Right lobe of liver (tissue), 6 donors: Measurements from ENCODE around the gene THOC7. TPM values are rescaled to one million over a fixed set of nuclear protein-coding genes. Genes with fewer than 3 reads are reported as not detected.

Experiments
- ATAC-seq, 4 donors: fragments of 200-7000 bp; cut with Tn5 transposase; one replicate each; pipeline ENCODE4 v1.9.1; 2020; ENCODE audit warnings: mild to moderate bottlenecking in 4 of 4, moderate library complexity in 4 of 4
- DNase-seq, 3 donors: peaks; one replicate each; pipeline ENCODE4 v3.0.0-alpha.2; 2020
- H3K27ac ChIP-seq, 3 donors: fragments of 200-600 bp; one replicate each; pipeline ENCODE4 v1.8.0; 2022
- H3K27me3 ChIP-seq, 2 donors: fragments of 200-600 bp; one replicate each; pipeline ENCODE4 v1.8.0; 2022
- H3K36me3 ChIP-seq, 4 donors: fragments of 200-600 bp; sonication (generic) in 1 of 4; one replicate each; pipeline versions ENCODE4 v1.5.1 to v1.8.0; 2017 to 2022; ENCODE audit warnings: control low read depth in 1 of 4
- H3K4me1 ChIP-seq, 4 donors: fragments of 200-600 bp; sonication (generic) in 1 of 4; one replicate each; pipeline versions ENCODE4 v1.5.1 to v1.8.0; 2017 to 2022; ENCODE audit warnings: control low read depth in 1 of 4
- H3K4me3 ChIP-seq, 3 donors: fragments of 200-600 bp; one replicate each; pipeline ENCODE4 v1.8.0; 2022
- H3K9me3 ChIP-seq, 4 donors: fragments of 200-600 bp; sonication (generic) in 1 of 4; one replicate each; pipeline versions ENCODE4 v1.5.1 to v1.8.0; 2017 to 2022; ENCODE audit warnings: control low read depth in 1 of 4
- POLR2A ChIP-seq: fragments of 450-650 bp; IDR thresholded peaks from one replicate; pipeline ENCODE4 v1.6.1; 2017; ENCODE audit warnings: antibody characterized with exemption, mild to moderate bottlenecking
- WGBS: methylation state at CpG from one replicate; pipeline ENCODE4 v1.1.6; 2018; ENCODE audit warnings: low coverage, low lambda C conversion rate; ENCODE audit not compliant: insufficient coverage; ENCODE audit errors: missing lambda C conversion rate; 5-methylcytosine and 5-hydroxymethylcytosine counted together
- intact Hi-C, 2 donors: fragments of 100-400 bp; cut with DNase I; formaldehyde crosslinking; loops; one replicate each; pipeline versions ENCODE4 v1.11.2 to v1.14.1; 2022
- long read RNA-seq: library from polyadenylated mRNA; unstranded; transcript quantifications from one replicate; pipeline ENCODE4 v2.0.0, GENCODE V29; 2019
- total RNA-seq, 6 experiments: library from RNA; depleted of rRNA in 2 of 6; stranded (reverse); fragments of >200 nt in 2 of 6; fragmentation: NEBNext Ultra II Directional in 3 of 6; extraction: Animal tissue kit (Norgen Biotek cat#: 25700) in 3 of 6; gene quantifications; one replicate each; pipeline versions ENCODE4 v1.1.0 to v1.2.4, GENCODE V29; 2016 to 2023
- TF ChIP-seq, protein P1 (sequence below), 4 donors: fragments of 200-600 bp in 3 of 4; fragments of 450-650 bp in 1 of 4; IDR thresholded peaks; one replicate each; pipeline versions ENCODE4 v1.5.1 to v1.8.0; 2016 to 2022; ENCODE audit warnings: antibody characterized with exemption in 4 of 4, mild to moderate bottlenecking in 2 of 4
- donor health status: DM: no; HTN: yes; CAD: no.
- donor health status: DM: no; HTN: no; CAD: no.
- donor health status: DM: no; HTN: no; CAD: no.
- donor health status: DM: no; HTN: yes; CAD: no.
- donor health status: DM: no; HTN: yes; CAD: no.

Gene THOC7
- total RNA-seq, result 10 to 100 TPM; 21.8 to 38.8 (median 28.7) TPM
- long read RNA-seq, transcript THOC7-201 (8 exons, 990 nt), result major isoform, 7 of 11 reads
- long read RNA-seq, partial matches to known transcripts, result 4 of 11 reads
- long read RNA-seq, other reads (novel, unspliced or antisense), result 0 of 11 reads

DNA sequence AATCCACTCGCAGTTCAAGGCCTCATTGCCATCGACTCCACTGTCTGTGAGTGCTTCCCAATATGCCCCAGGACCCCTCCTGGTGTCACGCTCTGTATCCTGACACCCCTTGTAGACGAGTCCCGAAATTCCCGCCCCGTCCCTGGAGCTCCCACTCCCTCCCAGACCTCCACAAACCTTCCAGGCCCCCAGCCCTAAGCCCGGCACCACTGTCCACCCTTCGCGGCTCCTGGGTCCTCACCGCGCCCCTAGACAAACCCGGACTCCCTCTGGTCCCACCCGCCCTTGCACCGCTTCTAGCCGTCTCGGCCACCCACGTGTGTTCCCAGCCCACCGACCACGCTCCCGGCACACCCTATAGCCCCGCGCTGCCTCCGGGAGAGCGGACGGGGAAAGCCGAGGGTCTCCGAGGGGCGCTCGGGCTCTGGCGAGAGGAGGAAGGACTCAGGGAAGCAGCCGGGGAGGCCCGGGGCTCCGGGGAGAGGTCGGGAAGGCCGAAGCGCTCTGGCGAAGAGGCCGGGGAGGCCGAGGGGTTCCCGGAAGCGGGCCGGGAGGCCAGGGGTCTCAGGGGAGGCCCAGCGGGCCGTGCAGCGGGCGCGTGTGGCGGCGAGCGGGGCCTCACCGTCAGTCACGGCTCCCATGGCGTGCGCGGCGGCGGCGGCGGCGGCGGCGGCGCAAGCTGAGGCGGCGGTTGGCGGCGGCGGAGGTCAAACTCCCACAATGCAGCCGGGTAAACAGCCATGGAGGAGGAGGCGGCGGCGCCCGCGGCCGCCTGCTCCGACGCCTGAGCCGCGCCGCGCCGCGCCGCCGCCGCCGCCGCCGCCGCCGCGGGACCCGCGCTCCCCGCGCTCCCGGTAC is at the start of gene THOC7, which contains the start of gene ATXN7:
THOC7 (minus strand) TSS at position 656 of the 858 bp plus-strand sequence; CDS start at position 641, 15 bp downstream.
ATXN7 (plus strand) TSS at position 718 of the 858 bp plus-strand sequence. CDS start 48,732 bp downstream, outside the sequence.
- DNase-seq, result peak; percentile 76 to 81 (median 81)
- Histone ChIP-seq H3K36me3 (no peaks in the 10 kb centered on the region), H3K27me3 (no peaks in the 10 kb centered on the region), H3K9me3 (no peaks in the 10 kb centered on the region), H3K4me1 (peaks cover 0 to 13% (median 3%) of the 10 kb centered on the region in 4 donors), H3K4me3 (peak within 1 kb of the TSS; percentile 90 to 95 (median 93)), H3K27ac (peak within 1 kb of the TSS; percentile 87 to 96 (median 93))
- peak; percentile 57 for TF ChIP-seq POLR2A
- TF ChIP-seq, protein P1, sequence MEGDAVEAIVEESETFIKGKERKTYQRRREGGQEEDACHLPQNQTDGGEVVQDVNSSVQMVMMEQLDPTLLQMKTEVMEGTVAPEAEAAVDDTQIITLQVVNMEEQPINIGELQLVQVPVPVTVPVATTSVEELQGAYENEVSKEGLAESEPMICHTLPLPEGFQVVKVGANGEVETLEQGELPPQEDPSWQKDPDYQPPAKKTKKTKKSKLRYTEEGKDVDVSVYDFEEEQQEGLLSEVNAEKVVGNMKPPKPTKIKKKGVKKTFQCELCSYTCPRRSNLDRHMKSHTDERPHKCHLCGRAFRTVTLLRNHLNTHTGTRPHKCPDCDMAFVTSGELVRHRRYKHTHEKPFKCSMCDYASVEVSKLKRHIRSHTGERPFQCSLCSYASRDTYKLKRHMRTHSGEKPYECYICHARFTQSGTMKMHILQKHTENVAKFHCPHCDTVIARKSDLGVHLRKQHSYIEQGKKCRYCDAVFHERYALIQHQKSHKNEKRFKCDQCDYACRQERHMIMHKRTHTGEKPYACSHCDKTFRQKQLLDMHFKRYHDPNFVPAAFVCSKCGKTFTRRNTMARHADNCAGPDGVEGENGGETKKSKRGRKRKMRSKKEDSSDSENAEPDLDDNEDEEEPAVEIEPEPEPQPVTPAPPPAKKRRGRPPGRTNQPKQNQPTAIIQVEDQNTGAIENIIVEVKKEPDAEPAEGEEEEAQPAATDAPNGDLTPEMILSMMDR (IDR thresholded peaks at IDR 0.05), result no peak
- ATAC-seq, result peak; percentile 69 to 87 (median 84)
- under 1% methylated on average over 27 of the region's 98 CpGs for WGBS
- intact Hi-C loops, result loop anchor here in 1 of 2 donors (10.0 kb wide), 1 partner anchor 131 kb away; no protein-coding TSS in a partner anchor

DNA sequence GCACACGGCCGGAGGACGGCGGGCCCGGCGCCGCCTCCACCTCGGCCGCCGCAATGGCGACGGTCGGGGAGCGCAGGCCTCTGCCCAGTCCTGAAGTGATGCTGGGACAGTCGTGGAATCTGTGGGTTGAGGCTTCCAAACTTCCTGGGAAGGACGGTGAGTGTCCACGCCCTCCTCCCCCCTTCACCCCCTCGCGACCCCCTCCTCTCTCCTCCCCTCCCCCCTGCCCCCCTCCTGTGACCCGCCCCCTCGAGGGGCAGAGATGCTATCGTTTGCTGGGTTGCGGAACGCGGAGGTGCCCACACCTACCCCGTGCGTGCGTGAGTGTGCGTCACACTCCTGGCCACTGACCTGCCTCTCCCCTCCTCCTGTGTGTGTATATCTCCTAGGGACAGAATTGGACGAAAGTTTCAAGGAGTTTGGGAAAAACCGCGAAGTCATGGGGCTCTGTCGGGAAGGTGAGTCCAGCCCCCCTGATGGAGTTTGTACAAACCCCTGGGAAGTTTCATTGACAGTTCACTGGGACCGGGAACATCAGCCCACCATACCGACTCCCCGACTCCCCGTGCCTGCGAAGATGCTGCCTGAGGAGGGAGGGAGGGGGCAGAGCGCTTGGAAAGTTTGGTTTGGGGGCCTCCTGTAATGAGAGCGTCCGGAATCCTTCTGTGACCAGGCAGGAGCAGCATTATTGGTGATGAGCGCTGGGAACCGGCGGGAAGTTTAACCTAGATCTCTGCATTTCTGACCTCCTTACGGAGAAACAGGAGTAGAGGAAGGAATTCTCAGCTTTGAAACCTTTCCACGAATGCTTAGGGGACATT is 49.4 kb upstream of the THOC7 start:
- Histone ChIP-seq H3K4me3 (peak overlapping the region; percentile 79 to 88 (median 81)), H3K27ac (peak overlapping the region; percentile 92 to 95 (median 94)), H3K4me1 (peaks cover 0 to 30% (median 8%) of the 10 kb centered on the region in 4 donors), H3K27me3 (no peaks in the 10 kb centered on the region), H3K9me3 (no peaks in the 10 kb centered on the region), H3K36me3 (no peaks in the 10 kb centered on the region)
- ATAC-seq (peak; percentile 45 to 55 (median 50)), DNase-seq (peak; percentile 77 to 88 (median 79))
- TF ChIP-seq POLR2A, result no peak
- TF ChIP-seq, protein P1 (IDR thresholded peaks at IDR 0.05), result no peak
- WGBS, result 7% methylated on average over 16 of the region's 46 CpGs
- intact Hi-C loops, result loop anchor here in 1 of 2 donors (10.0 kb wide), 1 partner anchor 82 kb away; no protein-coding TSS in a partner anchor

DNA sequence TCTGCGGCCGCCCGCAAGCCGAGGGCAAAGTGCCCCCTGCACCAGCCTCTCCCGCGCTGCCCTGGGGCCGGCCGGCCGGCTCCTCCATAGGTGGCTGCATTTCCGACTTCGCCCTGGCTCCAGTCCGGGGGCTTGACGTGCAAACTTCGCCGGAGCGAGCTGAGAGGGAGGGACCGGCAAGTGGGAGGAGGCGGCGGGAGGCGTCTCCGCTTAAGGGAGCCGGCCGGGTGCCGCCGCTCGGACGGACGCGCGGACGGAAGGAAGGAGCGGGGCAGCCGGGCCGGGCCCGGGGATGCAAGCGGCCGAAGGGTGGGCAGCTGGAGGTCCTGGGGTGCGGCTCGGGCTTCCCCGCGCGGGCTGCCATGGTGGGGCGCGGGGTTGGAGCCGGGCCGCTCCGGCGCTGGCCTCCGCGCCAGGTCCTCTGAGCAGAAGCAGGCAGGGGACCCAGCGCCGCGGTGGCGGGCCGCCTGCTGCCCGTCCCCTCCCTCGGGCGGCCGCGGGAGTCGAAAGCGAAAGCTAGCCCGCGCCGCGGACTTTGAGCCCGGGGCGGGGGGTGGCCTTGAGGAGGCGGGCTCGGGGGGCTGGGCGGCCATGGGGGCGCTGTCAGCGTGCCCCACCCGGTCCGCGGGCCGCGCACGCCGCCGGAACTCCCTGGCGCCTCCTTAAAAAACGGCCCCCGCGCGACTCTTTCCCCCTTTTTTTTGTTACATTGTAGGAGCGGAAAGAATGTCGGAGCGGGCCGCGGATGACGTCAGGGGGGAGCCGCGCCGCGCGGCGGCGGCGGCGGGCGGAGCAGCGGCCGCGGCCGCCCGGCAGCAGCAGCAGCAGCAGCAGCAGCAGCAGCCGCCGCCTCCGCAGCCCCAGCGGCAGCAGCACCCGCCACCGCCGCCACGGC is 48.5 kb upstream of the THOC7 start, which contains the start of gene SCAANT1:
SCAANT1 (minus strand) TSS at position 511 of the 895 bp plus-strand sequence.
- Histone ChIP-seq H3K27me3 (no peaks in the 10 kb centered on the region), H3K4me3 (peak within 1 kb of the TSS; percentile 79 to 88 (median 81)), H3K36me3 (no peaks in the 10 kb centered on the region), H3K9me3 (no peaks in the 10 kb centered on the region), H3K27ac (peak within 1 kb of the TSS; percentile 92 to 95 (median 94)), H3K4me1 (peaks cover 0 to 30% (median 8%) of the 10 kb centered on the region in 4 donors)
- peak; percentile 94 to 97 (median 97) for DNase-seq
- 0% methylated on average over 4 of the region's 115 CpGs for WGBS
- ATAC-seq, result peak; percentile 80 to 91 (median 90)
- TF ChIP-seq, protein P1 (IDR thresholded peaks at IDR 0.05), result peak in 1 of 4 donors; percentile 30
- TF ChIP-seq POLR2A, result peak; percentile 90
- intact Hi-C loops, result loop anchor here in 1 of 2 donors (10.0 kb wide), 1 partner anchor 83 kb away; no protein-coding TSS in a partner anchor
